GM13977 (cell line): Measurements from ENCODE around the gene RELN.

Source experiments
- DNase-seq: peaks from one replicate; pipeline ENCODE4 v3.0.0; 2012; ENCODE audit warnings: low spot score
- CTCF ChIP-seq: IDR thresholded peaks from 2 replicates; pipeline ENCODE4 v1.5.1; 2012; ENCODE audit warnings: mild to moderate bottlenecking, control low read depth; ENCODE audit not compliant: insufficient read depth; ENCODE audit errors: extremely low read depth, missing control alignments
- in situ Hi-C: fragments of 300-500 bp; cut with MboI; formaldehyde crosslinking; loops from one replicate; pipeline ENCODE4 v1.12.0; 2022; ENCODE audit warnings: low sequenced_read_pairs, low pct_unique_long_range_greater_than_20kb, mixed read lengths, inconsistent platforms; ENCODE audit not compliant: unreplicated experiment

The RELN gene

GRCh38 chr7:103632972-103633371 is 356.5 kb downstream of the RELN start:
- in situ Hi-C loops = no loop called here
- TF ChIP-seq CTCF = no peak
- no peak for DNase-seq

DNA sequence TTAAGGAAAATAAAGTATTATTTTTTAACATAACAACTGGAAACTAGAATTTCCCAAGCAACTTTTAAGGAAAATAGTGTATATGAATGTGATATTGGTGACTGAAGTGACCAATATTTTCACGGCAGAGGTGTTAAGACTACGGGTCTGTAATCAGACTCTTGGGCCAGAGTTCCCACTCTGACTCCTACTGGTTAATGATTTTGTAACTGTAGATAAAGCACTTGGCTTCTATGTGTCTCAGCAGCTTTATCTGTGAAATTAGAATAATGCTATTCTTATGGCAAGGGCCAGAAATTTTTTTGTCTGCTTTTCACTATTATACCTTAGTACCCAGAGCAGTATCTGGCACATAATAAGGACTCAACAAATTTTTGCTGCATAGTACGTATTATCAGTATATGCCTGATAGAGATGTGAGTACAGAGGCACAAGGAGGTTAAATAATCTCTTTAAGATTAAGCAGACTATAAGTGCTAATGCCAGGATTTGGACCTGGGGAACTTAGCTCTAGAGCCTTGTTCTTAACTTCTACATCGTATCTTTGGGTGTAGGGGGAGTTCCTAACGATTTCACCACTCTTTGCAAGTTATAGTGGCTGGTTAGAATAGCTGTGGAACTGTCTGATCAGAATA is 357.3 kb downstream of the RELN start:
- TF ChIP-seq CTCF = no peak
- in situ Hi-C loops = no loop called here
- DNase-seq = no peak

- TF ChIP-seq CTCF = no peak
- no peak for DNase-seq
- in situ Hi-C loops = no loop called here
Measured at GRCh38 chr7:103630318-103630717, 359.1 kb downstream of the RELN start.

DNA sequence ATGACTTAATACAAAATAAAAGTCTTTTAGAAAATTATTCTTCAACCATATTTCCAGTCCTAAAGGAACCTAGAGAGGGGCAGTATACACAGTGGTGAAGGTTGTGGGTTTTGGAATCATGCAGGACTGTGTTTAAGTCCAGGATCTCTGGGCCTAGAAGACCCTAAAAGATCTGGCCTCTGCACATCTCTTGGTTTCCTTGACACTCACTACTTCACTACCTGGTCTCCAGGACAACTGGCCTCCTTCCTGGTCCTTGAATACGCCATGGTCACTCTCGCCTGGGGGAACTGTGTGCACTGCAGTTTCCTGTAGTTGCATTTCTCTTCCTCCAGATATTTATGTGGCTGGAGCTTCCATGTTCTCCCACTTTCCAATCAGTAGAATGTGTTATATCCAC is 360.7 kb downstream of the RELN start:
- in situ Hi-C loops = no loop called here
- TF ChIP-seq CTCF = no peak
- no peak for DNase-seq

DNA sequence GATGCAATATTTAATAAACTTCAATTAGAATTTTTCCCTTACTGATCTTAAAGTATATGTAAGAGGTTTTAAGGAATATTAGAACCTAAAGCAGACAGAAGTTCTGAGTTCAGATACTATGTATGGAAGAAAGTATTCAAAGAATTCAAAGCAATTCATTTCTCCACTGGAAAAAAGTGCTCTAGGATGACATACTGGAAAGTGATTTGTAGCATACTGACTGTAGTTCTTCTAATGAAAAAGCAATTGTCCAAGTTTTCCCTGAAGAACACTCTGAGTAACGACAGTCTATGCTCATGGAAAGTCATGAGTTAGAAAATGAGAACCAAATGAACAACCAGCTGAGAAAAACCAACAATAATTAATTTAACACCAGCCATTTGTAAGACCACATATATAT is 362.7 kb downstream of the RELN start:
- in situ Hi-C loops = no loop called here
- TF ChIP-seq CTCF = no peak
- DNase-seq = no peak

GRCh38 chr7:103622274-103622673 is 367.2 kb downstream of the RELN start:
- no peak for TF ChIP-seq CTCF

More at GRCh38 chr7:103622274-103622673, 367.2 kb downstream of the RELN start:
- in situ Hi-C loops = no loop called here
- no peak for DNase-seq
